IPS-20b (cell line): ENCODE measurements around the gene GLE1.

ENCODE experiments used
- H3K27ac ChIP-seq: one replicate; pipeline ENCODE4 v1.5.1; 2013; ENCODE audit warnings: low read length
- H3K27me3 ChIP-seq: 2 replicates; pipeline ENCODE4 v1.6.1; 2013; ENCODE audit warnings: mild to moderate bottlenecking, low read length, inconsistent platforms; ENCODE audit not compliant: insufficient read depth
- H3K36me3 ChIP-seq: 2 replicates; pipeline ENCODE4 v1.6.1; 2013; ENCODE audit warnings: low read depth, mild to moderate bottlenecking, inconsistent platforms, low read length, moderate library complexity; ENCODE audit not compliant: insufficient read depth
- H3K4me1 ChIP-seq: 2 replicates; pipeline ENCODE4 v1.6.1; 2013; ENCODE audit warnings: mild to moderate bottlenecking, control low read depth, inconsistent platforms, low read length, moderate library complexity; ENCODE audit not compliant: insufficient read depth
- H3K4me3 ChIP-seq: 2 replicates; pipeline ENCODE4 v1.5.1; 2013; ENCODE audit warnings: mild to moderate bottlenecking, low read length, inconsistent platforms
- H3K9ac ChIP-seq: 2 replicates; pipeline ENCODE4 v1.6.1; 2013; ENCODE audit warnings: low read depth, mild to moderate bottlenecking, inconsistent platforms, low read length, moderate library complexity
- H3K9me3 ChIP-seq: 2 replicates; pipeline ENCODE4 v1.6.1; 2013; ENCODE audit warnings: mild to moderate bottlenecking, low read depth, low read length, inconsistent platforms; ENCODE audit not compliant: insufficient read depth

The GLE1 gene, protein sequence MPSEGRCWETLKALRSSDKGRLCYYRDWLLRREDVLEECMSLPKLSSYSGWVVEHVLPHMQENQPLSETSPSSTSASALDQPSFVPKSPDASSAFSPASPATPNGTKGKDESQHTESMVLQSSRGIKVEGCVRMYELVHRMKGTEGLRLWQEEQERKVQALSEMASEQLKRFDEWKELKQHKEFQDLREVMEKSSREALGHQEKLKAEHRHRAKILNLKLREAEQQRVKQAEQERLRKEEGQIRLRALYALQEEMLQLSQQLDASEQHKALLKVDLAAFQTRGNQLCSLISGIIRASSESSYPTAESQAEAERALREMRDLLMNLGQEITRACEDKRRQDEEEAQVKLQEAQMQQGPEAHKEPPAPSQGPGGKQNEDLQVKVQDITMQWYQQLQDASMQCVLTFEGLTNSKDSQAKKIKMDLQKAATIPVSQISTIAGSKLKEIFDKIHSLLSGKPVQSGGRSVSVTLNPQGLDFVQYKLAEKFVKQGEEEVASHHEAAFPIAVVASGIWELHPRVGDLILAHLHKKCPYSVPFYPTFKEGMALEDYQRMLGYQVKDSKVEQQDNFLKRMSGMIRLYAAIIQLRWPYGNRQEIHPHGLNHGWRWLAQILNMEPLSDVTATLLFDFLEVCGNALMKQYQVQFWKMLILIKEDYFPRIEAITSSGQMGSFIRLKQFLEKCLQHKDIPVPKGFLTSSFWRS

DNA sequence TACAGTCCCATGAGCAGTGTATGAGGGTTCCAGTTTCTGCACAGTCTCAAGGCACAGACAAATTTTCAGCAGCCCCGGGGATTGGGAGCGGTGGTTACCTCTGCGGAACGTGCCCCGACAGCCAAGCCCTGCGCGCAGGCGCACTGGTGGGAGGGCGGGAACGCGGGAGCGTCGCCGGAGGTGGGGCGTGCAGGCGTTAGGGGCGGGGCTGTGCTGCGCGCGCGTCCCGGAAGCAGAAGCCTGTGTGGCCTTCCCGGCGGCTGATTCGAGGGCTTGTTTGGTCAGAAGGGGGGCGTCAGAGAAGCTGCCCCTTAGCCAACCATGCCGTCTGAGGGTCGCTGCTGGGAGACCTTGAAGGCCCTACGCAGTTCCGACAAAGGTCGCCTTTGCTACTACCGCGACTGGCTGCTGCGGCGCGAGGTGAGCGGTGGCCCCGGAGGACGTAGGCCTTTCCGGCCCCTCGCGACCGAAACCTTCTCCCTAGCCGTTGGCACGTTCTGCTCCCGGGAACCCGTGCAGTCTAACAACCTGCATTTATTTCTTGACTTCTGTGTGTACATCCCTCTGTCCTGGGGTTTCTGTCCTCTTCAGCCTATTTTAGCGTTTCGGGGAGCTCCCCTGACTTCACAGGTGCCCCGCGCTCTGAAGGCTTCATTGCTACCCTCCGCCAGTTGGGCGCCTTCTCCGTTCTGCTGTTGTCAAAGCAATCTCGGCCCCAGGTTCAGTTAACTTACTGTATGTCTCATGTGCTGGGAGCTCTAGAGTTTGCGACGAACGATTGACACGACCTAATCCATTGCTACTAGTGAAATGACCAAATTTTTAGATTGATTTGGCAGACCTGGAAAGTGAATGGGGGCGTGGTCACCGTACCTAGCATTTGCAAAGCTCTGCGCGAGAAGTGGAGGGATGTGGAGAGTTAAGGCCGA is at the start of gene GLE1:
Gene GLE1 (plus strand): TSS at position 235 of the 929 bp plus-strand sequence. CDS start 87 bp downstream, at position 322.
- H3K9ac ChIP-seq, result peak within 1 kb of the TSS; percentile 79; the same call in 1 of the 2 replicates
- peaks cover 12% of the 10 kb centered on the region; the same call in 1 of the 2 replicates for H3K36me3 ChIP-seq
- peaks cover 7% of the 10 kb centered on the region; the same call in 1 of the 2 replicates for H3K4me1 ChIP-seq
- no peaks in the 10 kb centered on the region for H3K9me3 ChIP-seq
- H3K27ac ChIP-seq, result no peak within 1 kb of the TSS
- H3K4me3 ChIP-seq, result peak within 1 kb of the TSS; percentile 94
- no peaks in the 10 kb centered on the region for H3K27me3 ChIP-seq

DNA sequence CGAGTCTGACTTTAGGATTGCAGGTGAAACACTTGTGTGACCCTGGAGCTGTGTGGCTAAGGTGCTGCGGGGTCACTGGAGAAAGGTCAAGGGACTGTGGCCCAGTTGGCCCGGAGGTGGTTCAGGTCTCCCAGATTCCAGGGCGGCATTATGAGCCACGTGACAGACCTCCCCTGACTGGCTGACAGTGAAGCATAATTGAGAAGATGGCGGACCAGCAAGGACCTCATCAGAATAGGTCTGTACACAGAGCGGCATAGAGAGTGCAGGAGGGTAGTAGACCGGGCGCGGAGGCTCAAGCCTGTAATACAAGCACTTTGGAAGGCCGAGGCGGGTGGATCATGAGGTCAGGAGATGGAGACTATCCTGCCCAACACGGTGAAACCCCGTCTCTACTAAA is 49.5 kb upstream of the GLE1 start:
- Histone ChIP-seq H3K4me3 (no peak overlapping the region), H3K9ac (no peak overlapping the region), H3K27ac (no peak overlapping the region), H3K36me3 (peaks cover 2% of the 10 kb centered on the region; the same call in 1 of the 2 replicates), H3K9me3 (no peaks in the 10 kb centered on the region), H3K27me3 (peaks cover 84% of the 10 kb centered on the region), H3K4me1 (peaks cover 3% of the 10 kb centered on the region; the same call in 1 of the 2 replicates)

DNA sequence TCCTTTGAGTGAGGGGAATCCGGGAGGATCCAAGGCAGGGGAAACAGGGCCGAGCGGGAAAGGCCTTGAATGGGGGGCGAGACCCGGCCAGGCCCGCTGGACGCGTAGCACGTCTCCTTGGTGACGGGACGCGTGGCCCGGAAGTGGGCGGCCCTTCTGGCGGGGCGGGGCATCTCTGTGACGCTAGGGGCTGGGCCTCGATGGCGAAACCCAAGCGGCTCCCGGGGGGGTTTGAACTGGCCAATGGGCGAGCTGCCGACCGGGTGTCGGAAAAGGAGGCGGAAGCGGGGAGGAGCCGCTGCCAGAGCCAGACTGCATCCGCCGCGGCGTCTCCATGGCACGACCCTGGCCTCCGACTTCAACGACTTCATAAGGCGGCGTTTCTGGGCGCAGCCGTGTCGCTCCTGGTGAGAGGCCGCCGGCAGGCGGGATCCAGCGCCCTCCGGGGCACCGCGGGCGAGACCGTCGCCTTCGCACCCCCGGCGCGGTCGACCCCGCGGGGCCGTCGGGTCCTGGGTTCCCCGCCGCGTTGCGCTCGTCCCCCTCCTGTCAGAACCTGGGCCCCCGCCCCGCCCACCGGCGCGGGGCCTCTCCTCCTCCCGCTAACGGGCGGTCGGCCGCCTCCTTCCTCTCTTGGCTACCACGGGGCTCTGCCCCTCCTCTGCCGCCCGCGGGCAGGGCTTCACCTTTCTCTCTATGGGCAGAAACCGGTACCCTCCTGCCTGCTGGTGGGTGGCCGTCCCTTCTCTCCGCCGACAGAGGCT is 48.5 kb upstream of the GLE1 start, which contains the start of gene ODF2:
Gene ODF2 (plus strand): TSS at position 158 of the 764 bp plus-strand sequence. CDS start 86 bp downstream, at position 244.
- Histone ChIP-seq H3K27ac (no peak within 1 kb of the TSS), H3K9me3 (no peaks in the 10 kb centered on the region), H3K4me3 (peak within 1 kb of the TSS; percentile 77), H3K4me1 (peaks cover 3% of the 10 kb centered on the region; the same call in 1 of the 2 replicates), H3K9ac (peak within 1 kb of the TSS; percentile 51; the same call in 1 of the 2 replicates), H3K36me3 (peaks cover 11% of the 10 kb centered on the region), H3K27me3 (peaks cover 91% of the 10 kb centered on the region)

DNA sequence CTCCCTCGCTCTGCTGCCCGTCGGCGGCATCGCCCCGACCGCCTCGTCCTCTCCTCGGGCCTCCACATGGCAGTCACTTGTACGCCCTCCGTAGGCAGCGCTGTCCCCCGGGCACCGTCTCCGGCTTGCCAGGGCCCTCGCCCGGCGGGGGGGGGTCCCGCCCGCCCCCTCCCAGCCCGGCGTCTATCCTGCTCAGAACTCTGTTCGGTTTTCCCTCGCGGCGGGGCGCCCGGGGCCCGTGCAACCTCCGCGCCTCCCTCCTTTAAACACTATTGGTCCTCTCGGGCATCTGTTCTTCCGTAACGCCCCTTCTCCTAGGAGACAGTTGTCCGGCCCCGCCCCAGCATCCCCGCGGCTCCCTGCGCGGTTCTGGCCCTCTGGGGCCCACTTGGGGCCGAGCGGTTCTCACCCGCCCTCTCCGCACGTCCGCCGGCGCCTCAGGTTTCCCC is 47.9 kb upstream of the GLE1 start:
- H3K27ac ChIP-seq, result no peak overlapping the region
- H3K9ac ChIP-seq, result peak overlapping the region; percentile 51; the same call in 1 of the 2 replicates
- H3K4me1 ChIP-seq, result peaks cover 3% of the 10 kb centered on the region; the same call in 1 of the 2 replicates
- H3K9me3 ChIP-seq, result no peaks in the 10 kb centered on the region
- H3K36me3 ChIP-seq, result peaks cover 13% of the 10 kb centered on the region
- peaks cover 88% of the 10 kb centered on the region for H3K27me3 ChIP-seq
- peak overlapping the region; percentile 77 for H3K4me3 ChIP-seq

DNA sequence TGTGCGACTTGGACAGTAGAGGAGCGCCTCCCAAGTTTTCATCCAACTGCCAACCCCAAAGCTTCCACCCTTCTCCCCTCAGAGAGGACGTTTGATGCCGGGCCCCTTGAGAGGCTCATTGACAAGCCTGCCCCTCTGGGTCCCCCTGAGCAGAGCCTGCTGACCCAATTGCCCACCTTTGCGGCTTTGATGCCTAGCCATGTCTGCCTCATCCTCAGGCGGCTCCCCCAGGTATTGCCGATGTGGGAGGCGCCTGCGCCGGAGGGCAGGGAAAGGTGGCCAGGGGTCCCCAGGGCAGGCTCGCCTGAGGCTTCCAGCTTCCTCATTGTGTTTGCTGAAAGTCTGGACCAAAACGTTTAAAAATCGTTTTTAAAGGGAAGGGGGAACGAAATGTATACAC is 47.3 kb upstream of the GLE1 start:
- peaks cover 13% of the 10 kb centered on the region for H3K36me3 ChIP-seq
- peaks cover 82% of the 10 kb centered on the region for H3K27me3 ChIP-seq
- H3K4me1 ChIP-seq, result peaks cover 3% of the 10 kb centered on the region; the same call in 1 of the 2 replicates
- no peak overlapping the region for H3K27ac ChIP-seq
- no peak overlapping the region for H3K9ac ChIP-seq
- no peaks in the 10 kb centered on the region for H3K9me3 ChIP-seq
- peak overlapping the region; percentile 77; the same call in 1 of the 2 replicates for H3K4me3 ChIP-seq

DNA sequence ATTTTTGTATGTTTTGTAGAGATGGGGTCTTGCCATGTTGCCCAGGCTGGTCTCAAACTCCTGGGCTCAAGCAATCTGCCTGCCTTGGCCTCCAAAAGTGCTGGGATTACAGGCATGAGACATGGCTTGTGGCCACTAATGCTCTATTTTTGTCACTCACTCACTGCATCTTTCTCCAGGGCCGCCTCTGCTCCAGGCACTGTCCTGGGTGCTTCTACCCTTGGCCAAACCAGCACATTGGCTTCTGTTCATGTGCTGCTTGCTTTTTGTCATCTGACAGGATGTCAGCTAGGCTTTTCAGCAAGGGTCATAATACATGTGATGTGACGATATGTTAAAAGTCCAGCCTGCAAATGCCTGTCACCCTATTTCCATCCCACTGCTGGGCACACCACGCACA is 45.5 kb upstream of the GLE1 start:
- Histone ChIP-seq H3K4me1 (peaks cover 3% of the 10 kb centered on the region; the same call in 1 of the 2 replicates), H3K27me3 (peaks cover 68% of the 10 kb centered on the region), H3K9ac (no peak overlapping the region), H3K4me3 (no peak overlapping the region), H3K9me3 (no peaks in the 10 kb centered on the region), H3K36me3 (peaks cover 13% of the 10 kb centered on the region), H3K27ac (no peak overlapping the region)

DNA sequence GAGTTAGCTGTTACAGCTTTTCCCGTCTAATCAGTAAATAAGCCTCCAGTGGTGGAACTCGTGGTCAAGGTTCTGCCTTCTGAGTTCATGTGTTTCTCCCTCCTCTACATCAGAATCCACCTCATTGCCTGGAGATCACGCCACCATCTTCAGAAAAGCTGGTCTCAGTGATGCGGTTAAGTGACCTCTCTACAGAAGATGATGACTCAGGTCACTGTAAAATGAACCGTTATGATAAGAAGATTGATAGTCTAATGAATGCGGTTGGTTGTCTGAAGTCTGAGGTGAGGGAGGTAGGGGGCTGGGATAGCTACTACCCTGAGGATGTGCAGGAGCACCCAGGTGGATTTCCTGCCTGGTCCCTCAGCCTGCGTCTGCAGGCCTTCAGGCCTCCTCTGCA is 35.4 kb upstream of the GLE1 start:
- Histone ChIP-seq H3K4me1 (no peaks in the 10 kb centered on the region), H3K4me3 (no peak overlapping the region), H3K9ac (no peak overlapping the region), H3K27ac (no peak overlapping the region), H3K27me3 (no peaks in the 10 kb centered on the region), H3K36me3 (peaks cover 3% of the 10 kb centered on the region; the same call in 1 of the 2 replicates), H3K9me3 (no peaks in the 10 kb centered on the region)

DNA sequence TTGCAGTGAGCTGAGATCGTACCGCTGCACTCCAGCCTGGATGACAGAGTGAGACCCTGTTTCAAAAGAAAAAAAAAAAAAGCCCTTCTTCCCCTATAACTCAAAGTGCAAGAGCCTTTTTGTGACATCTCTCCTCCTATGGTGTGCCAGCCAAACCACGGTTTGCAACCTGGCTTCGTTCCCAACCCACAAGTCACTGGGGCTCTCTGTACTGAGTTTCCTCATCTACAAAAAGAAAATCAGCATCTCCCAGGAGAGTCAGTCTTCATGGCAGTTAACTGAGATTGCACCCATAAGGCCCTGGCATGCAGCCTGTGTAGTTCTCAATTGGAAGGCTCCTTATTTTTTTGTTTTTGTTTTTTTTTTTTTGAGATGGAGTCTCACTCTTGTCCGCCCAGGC is 34.0 kb upstream of the GLE1 start:
- Histone ChIP-seq H3K4me3 (no peak overlapping the region), H3K27me3 (no peaks in the 10 kb centered on the region), H3K36me3 (peaks cover 3% of the 10 kb centered on the region; the same call in 1 of the 2 replicates), H3K4me1 (no peaks in the 10 kb centered on the region), H3K27ac (no peak overlapping the region), H3K9me3 (no peaks in the 10 kb centered on the region), H3K9ac (no peak overlapping the region)

DNA sequence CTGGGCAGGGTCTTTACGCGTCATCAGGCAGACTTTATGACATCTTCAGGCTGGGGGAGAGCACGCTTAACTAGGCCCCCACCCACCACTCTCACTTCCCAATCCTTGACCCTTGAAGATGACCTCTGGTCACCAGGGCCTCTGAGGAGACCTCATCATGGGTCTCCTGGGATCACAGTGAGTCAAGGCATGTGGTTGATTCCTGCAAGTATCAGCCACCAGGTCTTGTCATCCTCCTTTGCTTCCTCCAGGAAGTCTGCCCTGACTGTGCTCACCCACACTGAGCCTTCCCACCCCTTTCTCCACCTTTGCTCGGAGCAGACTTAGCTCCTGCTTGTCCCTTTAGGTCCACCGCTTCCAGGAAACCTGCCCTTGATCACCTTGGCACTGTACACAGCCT is 31.4 kb upstream of the GLE1 start:
- Histone ChIP-seq H3K27me3 (no peaks in the 10 kb centered on the region), H3K9ac (no peak overlapping the region), H3K4me1 (no peaks in the 10 kb centered on the region), H3K9me3 (no peaks in the 10 kb centered on the region), H3K27ac (no peak overlapping the region), H3K4me3 (no peak overlapping the region), H3K36me3 (no peaks in the 10 kb centered on the region)

DNA sequence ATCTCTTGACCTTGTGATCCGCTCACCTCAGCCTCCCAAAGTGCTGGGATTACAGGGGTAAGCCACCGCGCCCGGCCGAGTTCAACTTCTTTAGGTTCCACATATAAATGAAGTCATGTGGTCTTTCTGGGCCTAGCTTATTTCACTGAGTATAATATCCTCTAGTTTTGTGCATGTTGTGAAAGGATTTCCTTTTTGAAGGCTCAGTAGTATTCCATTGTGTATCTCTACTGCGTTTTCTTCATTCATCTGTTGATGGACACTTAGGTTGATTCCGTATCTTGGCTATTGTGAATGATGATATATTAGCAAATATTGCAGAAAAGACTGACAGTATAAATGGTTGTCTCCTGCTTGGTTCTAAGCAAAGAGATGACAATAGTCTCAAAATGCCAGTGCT is 28.7 kb upstream of the GLE1 start:
- Histone ChIP-seq H3K4me1 (no peaks in the 10 kb centered on the region), H3K4me3 (no peak overlapping the region), H3K27me3 (no peaks in the 10 kb centered on the region), H3K27ac (no peak overlapping the region), H3K36me3 (no peaks in the 10 kb centered on the region), H3K9me3 (no peaks in the 10 kb centered on the region), H3K9ac (no peak overlapping the region)
